ENCODE results near the gene SPATA6.
"Not testable (repeated sequence)": the region's sequence is repeated elsewhere in the genome, so short reads cannot be mapped to it uniquely, and the experiment has no call there.

SPATA6 gene

GRCh38 chr1:48338257-48338656 lies 133.7 kb downstream of the SPATA6 start:
- no peak for DNase-seq

GRCh38 chr1:48333316-48333715 lies 138.7 kb downstream of the SPATA6 start:
- DNase-seq = no peak

- no peak for DNase-seq
Measured at GRCh38 chr1:48332115-48332514, 139.9 kb downstream of the SPATA6 start.

- DNase-seq = no peak
Measured at GRCh38 chr1:48329905-48330304, 142.1 kb downstream of the SPATA6 start.

- DNase-seq = no peak
Measured at GRCh38 chr1:48329486-48329885, 142.5 kb downstream of the SPATA6 start.

GRCh38 chr1:48311829-48312228 lies 160.2 kb downstream of the SPATA6 start:
- not testable (repeated sequence) for DNase-seq

GRCh38 chr1:48309564-48310082 lies 162.4 kb downstream of the SPATA6 start:
- DNase-seq = no peak

- no peak for DNase-seq
Measured at GRCh38 chr1:48302652-48303051, 169.4 kb downstream of the SPATA6 start.

- DNase-seq = no peak
Measured at GRCh38 chr1:48294656-48295055, 177.3 kb downstream of the SPATA6 start.

GRCh38 chr1:48294094-48294493 lies 177.9 kb downstream of the SPATA6 start:
- DNase-seq = not testable (repeated sequence)

- no peak for DNase-seq
Measured at GRCh38 chr1:48292706-48293105, 179.3 kb downstream of the SPATA6 start.

- no peak for DNase-seq
Measured at GRCh38 chr1:48291421-48291820, 180.6 kb downstream of the SPATA6 start.

- no peak for DNase-seq
Measured at GRCh38 chr1:48285525-48285924, 186.5 kb downstream of the SPATA6 start.

GRCh38 chr1:48284696-48285420 lies 187.1 kb downstream of the SPATA6 start:
- not testable (repeated sequence) for DNase-seq

- DNase-seq = not testable (repeated sequence)
Measured at GRCh38 chr1:48282329-48282728, 189.7 kb downstream of the SPATA6 start.

GRCh38 chr1:48277437-48277836 lies 194.6 kb downstream of the SPATA6 start:
- DNase-seq = not testable (repeated sequence)

- no peak for DNase-seq
Measured at GRCh38 chr1:48266576-48266975, 205.4 kb downstream of the SPATA6 start.

GRCh38 chr1:48263041-48263440 lies 209.0 kb downstream of the SPATA6 start:
- DNase-seq = no peak

GRCh38 chr1:48261881-48262400 lies 210.1 kb downstream of the SPATA6 start:
- no peak for DNase-seq

- no peak for DNase-seq
Measured at GRCh38 chr1:48258106-48258505, 213.9 kb downstream of the SPATA6 start.

GRCh38 chr1:48254254-48254653 lies 217.8 kb downstream of the SPATA6 start:
- DNase-seq = no peak

GRCh38 chr1:48251821-48252220 lies 220.2 kb downstream of the SPATA6 start:
- DNase-seq = no peak

GRCh38 chr1:48251323-48251722 lies 220.7 kb downstream of the SPATA6 start:
- DNase-seq = no peak

- DNase-seq = no peak
Measured at GRCh38 chr1:48250572-48250971, 221.4 kb downstream of the SPATA6 start.

GRCh38 chr1:48249868-48250267 lies 222.1 kb downstream of the SPATA6 start:
- DNase-seq = no peak
